Stimulated activated naive CD8-positive, alpha-beta T cell treated with anti-CD3 and anti-CD28 coated beads, Interleukin-15, amount 100 ng/mL, for 72 hours (primary cell): ENCODE measurements around the gene PROZ.

Experiments
- ATAC-seq: fragments of 150-1000 bp; cut with Tn5 transposase; 2 replicates; pipeline ENCODE4 v1.10.0; 2021; ENCODE audit warnings: mild to moderate bottlenecking, moderate library complexity
- DNase-seq, 2 donors: peaks; one replicate each; pipeline ENCODE4 v3.0.0; 2021 to 2022
- H3K27ac Mint-ChIP-seq, 2 donors: one replicate each; pipeline ENCODE4 v1.8.0; 2022; ENCODE audit warnings: mild to moderate bottlenecking in 2 of 2, mixed read lengths in 2 of 2, moderate library complexity in 2 of 2
- H3K27me3 Mint-ChIP-seq: one replicate; pipeline ENCODE4 v1.8.0; 2022; ENCODE audit warnings: mixed read lengths
- H3K4me1 Mint-ChIP-seq: one replicate; pipeline ENCODE4 v1.8.0; 2022; ENCODE audit warnings: mild to moderate bottlenecking, mixed read lengths
- H3K4me3 Mint-ChIP-seq, 2 donors: one replicate each; pipeline ENCODE4 v1.8.0; 2022; ENCODE audit warnings: mild to moderate bottlenecking in 2 of 2, mixed read lengths in 2 of 2, moderate library complexity in 1 of 2
- H3K9me3 Mint-ChIP-seq, 2 donors: one replicate each; pipeline ENCODE4 v1.8.0; 2022; ENCODE audit warnings: mixed read lengths in 2 of 2

Gene PROZ

DNA sequence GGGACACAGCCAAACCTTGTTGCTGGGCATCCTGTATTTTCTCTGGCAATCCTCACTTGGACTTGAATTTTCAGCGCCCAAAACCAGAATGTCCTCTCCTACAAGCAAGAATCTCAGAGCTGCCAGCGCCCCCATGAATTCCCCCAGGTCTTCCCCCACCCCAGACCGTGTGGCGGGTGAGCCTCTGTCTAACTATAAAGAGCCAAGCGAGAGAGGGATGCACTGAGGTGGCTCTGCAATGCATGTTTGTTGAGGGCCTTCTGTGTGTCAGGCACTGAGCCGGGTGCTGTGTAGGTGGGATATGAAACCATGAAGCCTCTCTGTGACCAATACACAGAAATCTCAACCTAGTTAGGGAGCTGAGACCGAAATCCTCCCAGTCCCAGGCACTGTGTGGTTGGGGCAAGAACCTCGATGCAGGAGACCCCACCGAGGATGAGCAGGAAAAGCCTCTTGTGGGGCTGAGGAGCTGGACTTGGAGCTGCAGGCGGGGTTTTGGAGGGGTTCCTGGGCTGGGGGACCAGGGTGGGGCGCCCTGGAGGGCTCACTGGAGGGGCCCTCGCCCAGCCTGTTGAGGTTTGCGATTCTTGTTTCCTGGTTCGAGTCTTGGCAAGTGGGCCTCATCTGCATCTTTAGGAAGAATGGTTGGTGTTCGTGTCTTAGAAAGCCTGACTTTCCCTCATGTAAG, 12.4 kb upstream of the PROZ start:
- DNase-seq (no peak), ATAC-seq (no peak)
- no peaks in the 10 kb centered on the region for H3K9me3 Mint-ChIP-seq
- H3K27ac Mint-ChIP-seq, result no peak overlapping the region
- peaks cover 15% of the 10 kb centered on the region for H3K27me3 Mint-ChIP-seq
- H3K4me3 Mint-ChIP-seq, result no peak overlapping the region
- H3K4me1 Mint-ChIP-seq, result peaks cover 11% of the 10 kb centered on the region

DNA sequence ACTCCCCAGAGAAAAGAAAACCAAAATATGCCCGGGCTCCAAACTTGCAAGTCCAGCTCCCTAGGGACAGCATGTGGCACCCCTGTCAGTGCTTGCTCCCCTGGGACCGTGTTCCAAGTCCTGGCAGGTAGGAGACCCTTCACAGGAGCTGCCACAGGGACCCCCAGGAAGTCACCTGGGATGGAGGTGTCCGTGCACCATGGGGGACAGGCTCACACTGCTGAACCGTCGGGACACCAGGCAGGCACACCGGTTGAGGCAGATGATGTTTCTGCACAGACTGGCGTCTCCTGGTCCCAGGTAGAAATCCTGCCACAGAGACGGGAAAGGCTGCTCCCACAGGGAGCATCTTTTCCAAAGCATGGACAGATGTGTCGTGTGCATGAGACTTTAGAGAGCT, 11.7 kb upstream of the PROZ start:
- no peaks in the 10 kb centered on the region for H3K9me3 Mint-ChIP-seq
- no peak overlapping the region for H3K4me3 Mint-ChIP-seq
- ATAC-seq (no peak), DNase-seq (no peak)
- H3K4me1 Mint-ChIP-seq, result peaks cover 18% of the 10 kb centered on the region
- peaks cover 22% of the 10 kb centered on the region for H3K27me3 Mint-ChIP-seq
- no peak overlapping the region for H3K27ac Mint-ChIP-seq

DNA sequence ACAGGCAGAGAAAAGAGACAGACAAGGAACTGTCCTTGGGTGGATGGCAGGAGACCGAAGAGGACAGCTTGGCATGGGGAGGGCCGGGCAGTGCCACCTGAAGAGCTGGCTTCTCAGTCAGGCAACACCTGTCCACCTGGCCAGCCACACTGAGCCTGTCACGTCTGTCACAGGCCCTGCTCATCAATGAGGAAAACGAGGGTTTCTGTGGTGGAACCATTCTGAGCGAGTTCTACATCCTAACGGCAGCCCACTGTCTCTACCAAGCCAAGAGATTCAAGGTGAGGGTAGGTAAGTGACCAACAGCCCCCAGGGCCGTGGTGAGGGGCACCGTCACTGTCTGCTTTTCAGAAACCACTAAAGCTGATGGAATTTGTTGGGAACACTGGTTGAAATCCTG, 11.2 kb upstream of the PROZ start:
- Mint-ChIP-seq H3K27me3 (peaks cover 26% of the 10 kb centered on the region), H3K4me1 (peaks cover 22% of the 10 kb centered on the region), H3K9me3 (no peaks in the 10 kb centered on the region), H3K4me3 (no peak overlapping the region), H3K27ac (no peak overlapping the region)
- ATAC-seq, result no peak
- no peak for DNase-seq

DNA sequence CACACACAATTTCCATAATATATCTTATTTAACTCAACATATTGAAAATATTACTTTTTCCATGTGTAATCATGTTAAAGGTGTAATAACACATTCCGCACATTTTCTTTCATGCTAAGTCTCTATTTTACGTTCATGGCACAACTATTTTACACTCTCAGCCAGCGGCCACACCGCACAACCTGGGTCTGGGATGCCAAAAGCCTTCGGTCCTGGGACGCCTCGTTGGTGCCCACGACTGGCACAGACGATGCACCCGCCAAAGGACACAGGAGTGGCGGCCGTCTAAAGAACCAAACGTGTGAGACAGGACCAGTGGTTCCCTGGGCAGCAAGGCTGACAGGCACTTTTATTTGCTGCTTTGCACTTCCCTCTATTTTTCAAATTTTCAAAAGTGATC, 10.0 kb upstream of the PROZ start:
- DNase-seq (no peak), ATAC-seq (no peak)
- Mint-ChIP-seq H3K27ac (no peak overlapping the region), H3K27me3 (peaks cover 37% of the 10 kb centered on the region), H3K9me3 (no peaks in the 10 kb centered on the region), H3K4me1 (peaks cover 34% of the 10 kb centered on the region), H3K4me3 (no peak overlapping the region)

DNA sequence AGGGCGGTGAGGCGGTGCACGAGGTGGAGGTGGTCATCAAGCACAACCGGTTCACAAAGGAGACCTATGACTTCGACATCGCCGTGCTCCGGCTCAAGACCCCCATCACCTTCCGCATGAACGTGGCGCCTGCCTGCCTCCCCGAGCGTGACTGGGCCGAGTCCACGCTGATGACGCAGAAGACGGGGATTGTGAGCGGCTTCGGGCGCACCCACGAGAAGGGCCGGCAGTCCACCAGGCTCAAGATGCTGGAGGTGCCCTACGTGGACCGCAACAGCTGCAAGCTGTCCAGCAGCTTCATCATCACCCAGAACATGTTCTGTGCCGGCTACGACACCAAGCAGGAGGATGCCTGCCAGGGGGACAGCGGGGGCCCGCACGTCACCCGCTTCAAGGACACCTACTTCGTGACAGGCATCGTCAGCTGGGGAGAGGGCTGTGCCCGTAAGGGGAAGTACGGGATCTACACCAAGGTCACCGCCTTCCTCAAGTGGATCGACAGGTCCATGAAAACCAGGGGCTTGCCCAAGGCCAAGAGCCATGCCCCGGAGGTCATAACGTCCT, 9.4 kb upstream of the PROZ start:
- Mint-ChIP-seq H3K27ac (no peak overlapping the region), H3K4me3 (no peak overlapping the region), H3K4me1 (peaks cover 38% of the 10 kb centered on the region), H3K27me3 (peaks cover 37% of the 10 kb centered on the region), H3K9me3 (no peaks in the 10 kb centered on the region)
- ATAC-seq (no peak), DNase-seq (no peak)

DNA sequence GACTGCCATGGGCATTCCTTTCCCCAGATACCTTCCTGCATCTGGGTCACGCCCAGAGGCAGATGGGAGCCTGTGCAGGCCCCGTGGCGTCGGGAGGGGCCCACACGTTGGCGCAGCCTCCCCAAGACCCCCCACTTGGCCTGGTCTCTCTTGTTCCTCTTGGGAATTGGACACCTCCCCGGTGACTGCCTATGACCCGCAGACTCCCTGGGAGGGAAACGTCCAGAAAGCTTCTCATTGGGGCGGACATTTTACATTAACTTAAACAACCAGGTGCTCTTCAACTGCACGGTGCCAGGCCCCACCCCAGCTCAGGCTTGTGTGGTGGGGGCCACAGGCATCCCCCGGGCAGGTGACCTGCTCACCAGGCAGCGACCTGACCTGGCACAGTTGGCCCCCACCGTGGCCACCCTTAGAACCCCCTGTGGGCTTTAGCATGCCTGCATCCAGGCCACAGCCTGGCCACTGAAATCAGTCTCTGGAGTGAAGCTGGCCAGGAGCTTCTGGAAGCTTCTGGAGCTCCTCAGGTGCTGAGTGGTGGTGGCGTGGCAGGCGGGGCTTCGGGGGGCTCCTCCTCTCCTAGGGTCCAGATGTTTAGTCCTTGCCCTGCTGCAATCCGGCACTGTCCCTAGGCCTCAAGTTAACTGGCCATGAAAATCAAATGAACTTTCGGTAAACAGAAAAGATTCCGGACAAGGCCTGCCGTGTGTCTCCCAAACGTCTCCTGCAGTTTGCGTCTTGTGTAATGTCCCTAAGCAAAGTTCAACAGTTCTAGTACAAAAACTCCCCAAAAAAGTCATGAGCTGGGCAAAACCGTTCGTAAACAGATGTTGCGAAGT, 8.5 kb upstream of the PROZ start:
- H3K27ac Mint-ChIP-seq, result no peak overlapping the region
- peaks cover 2 to 4% of the 10 kb centered on the region in 2 donors for H3K9me3 Mint-ChIP-seq
- DNase-seq (no peak), ATAC-seq (no peak)
- peaks cover 38% of the 10 kb centered on the region for H3K4me1 Mint-ChIP-seq
- H3K4me3 Mint-ChIP-seq, result no peak overlapping the region
- H3K27me3 Mint-ChIP-seq, result peaks cover 37% of the 10 kb centered on the region

DNA sequence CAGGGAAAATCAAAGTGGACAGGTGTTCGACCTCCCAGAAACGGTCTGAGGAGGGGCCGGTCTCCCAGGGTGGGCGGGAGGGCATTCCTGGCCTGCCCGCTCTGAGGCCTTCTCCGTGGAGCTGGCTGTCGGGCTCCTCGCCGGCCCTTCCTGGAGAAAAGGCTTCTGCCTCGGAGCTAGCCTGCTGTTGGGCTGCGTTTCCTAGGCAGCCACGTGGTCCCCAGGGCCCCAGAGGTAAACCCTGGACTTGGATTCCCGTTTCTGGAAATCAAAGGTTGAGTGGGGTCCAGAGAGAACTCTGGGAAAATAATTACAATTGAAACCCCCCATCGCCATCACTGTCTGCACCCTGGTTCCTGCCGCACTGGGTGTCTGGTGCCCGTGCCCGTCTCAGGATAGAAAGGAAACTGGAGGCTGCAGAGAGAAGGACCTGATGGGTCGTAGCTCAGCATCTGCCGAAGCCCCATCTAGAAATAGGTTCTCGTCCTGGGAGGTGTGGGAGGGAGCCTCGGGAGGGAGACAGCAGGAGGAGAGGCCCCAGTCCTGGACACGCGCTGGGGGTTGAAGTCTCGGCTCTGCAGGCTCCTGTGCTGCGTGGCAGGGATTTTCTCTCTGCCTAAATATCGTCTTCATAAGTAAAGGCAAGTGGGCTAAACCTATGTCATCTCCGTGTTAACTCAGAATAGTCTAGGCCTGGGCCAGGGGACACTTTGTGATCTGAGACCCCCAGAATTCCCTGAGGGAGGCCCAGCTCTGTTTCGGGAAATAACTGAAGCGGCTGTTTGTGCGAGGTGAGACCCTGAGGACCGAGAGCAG, 7.7 kb upstream of the PROZ start:
- ATAC-seq (no peak), DNase-seq (no peak)
- H3K9me3 Mint-ChIP-seq, result peaks cover 10 to 12% of the 10 kb centered on the region in 2 donors
- H3K4me1 Mint-ChIP-seq, result peaks cover 32% of the 10 kb centered on the region
- H3K27ac Mint-ChIP-seq, result peak overlapping the region in 1 of 2 donors; percentile 57
- H3K4me3 Mint-ChIP-seq, result peak overlapping the region in 1 of 2 donors; percentile 36
- H3K27me3 Mint-ChIP-seq, result peaks cover 37% of the 10 kb centered on the region

DNA sequence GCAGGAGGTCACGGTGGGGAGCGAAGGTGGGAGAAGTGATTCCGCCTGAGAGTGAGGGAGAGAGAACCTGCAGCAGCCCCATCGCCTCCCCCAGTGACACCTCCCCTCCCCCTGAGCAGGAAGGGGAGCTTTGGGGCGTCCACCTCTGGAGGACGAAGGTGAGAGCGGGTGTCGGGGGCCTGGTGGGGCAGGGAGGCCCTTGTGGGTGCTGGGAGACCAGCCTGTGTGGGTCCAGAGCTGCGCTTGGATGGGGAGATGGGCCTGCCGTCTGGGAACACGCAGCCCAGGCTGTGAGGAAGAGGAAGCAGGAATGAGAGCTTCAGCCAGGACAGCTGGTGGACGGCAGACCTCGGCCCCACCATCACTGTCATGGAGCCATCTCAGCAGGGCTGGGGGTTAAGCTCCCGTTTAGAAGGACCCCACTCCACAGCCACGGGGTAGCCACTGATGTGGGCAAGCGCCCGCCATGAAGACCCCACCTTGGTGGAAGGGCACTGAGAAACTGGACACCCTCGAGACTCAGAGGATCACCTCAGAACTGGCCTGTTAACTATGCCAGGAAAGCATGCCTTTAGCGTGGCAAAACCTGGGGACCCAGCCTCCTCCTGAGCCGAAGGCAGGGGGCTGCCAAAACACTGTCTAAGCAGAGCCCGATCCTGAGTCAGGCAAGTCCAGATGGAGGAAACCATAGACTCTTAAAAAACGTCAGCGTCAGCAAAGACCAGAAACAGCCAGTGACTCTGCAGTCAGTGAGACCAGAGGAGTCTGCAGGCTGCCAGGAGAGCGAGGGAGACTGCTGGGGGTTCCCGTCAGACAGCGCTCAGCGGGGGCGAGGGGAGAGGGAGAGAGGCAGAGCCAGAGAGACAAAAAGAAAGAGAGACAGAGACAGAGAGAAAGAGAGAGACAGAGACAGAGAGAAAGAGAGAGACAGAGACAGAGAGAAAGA, 6.4 kb upstream of the PROZ start:
- Mint-ChIP-seq H3K9me3 (peaks cover 17 to 21% of the 10 kb centered on the region in 2 donors), H3K27me3 (peaks cover 30% of the 10 kb centered on the region), H3K4me3 (peak overlapping the region; percentile 74 to 80), H3K4me1 (peaks cover 28% of the 10 kb centered on the region), H3K27ac (peak overlapping the region in 1 of 2 donors; percentile 44)
- ATAC-seq (peak; percentile 53), DNase-seq (no peak)

DNA sequence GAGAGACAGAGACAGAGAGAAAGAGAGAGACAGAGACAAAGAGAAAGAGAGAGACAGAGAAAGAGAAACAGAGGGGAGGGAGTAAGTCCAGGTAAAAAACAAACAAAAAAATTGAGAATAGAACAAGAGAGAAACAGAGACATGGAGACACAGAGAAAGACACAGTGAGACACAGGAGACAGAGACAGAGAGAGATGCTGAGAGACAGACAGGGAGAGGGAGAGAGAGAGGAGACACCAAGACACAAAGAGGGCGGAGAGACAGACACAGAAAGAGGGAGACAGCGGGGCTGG, 5.8 kb upstream of the PROZ start:
- Mint-ChIP-seq H3K4me1 (peaks cover 28% of the 10 kb centered on the region), H3K27me3 (peaks cover 25% of the 10 kb centered on the region), H3K9me3 (peaks cover 21 to 23% of the 10 kb centered on the region in 2 donors), H3K4me3 (peak overlapping the region; percentile 74 to 80), H3K27ac (peak overlapping the region in 1 of 2 donors; percentile 0)
- DNase-seq (no peak), ATAC-seq (no peak)

DNA sequence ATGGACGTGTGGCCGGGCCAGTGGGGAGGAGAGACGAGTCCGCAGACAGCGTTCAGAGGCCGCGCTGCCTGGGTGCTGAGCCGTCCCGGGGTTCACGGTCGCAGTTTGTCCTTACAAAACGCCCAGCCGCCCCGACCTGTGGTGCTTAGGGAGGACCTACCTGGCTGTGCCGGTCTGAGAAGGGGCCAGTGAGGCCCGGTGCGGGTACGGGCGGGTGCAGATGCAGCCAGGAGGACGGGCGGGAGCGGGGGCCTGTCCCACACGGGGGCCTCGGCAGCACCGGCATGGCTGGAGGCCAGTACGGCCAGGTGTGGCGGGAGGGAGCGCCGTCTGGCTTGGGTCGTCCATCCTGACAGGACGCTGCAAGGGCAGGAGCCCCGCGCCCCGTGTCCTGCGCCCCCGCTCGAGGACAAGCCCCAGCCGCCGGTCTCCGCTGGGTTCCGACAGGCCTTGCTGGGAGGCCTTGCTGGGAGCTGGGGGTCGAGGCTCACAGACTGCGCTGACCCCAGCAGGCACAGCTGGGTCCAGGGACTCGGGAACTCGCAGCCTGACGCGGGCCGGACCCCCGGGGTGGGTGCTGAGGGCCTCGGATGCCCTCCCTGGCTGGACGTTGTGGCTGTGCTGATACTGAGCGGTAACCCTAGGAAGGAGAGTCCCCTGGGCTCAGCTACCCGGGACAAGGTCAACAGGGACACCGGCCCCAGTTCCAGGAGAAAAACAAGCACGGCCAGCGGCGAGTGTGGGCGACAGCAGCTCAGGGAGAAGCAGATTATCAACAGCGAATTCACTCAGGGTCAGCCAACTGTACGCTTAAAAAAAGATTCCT, 5.3 kb upstream of the PROZ start:
- H3K9me3 Mint-ChIP-seq, result peaks cover 21 to 24% of the 10 kb centered on the region in 2 donors
- peaks cover 25% of the 10 kb centered on the region for H3K27me3 Mint-ChIP-seq
- peak overlapping the region; percentile 43 to 60 for H3K27ac Mint-ChIP-seq
- H3K4me3 Mint-ChIP-seq, result peak overlapping the region; percentile 74 to 80
- H3K4me1 Mint-ChIP-seq, result peaks cover 28% of the 10 kb centered on the region
- ATAC-seq, result peak; percentile 50
- no peak for DNase-seq

DNA sequence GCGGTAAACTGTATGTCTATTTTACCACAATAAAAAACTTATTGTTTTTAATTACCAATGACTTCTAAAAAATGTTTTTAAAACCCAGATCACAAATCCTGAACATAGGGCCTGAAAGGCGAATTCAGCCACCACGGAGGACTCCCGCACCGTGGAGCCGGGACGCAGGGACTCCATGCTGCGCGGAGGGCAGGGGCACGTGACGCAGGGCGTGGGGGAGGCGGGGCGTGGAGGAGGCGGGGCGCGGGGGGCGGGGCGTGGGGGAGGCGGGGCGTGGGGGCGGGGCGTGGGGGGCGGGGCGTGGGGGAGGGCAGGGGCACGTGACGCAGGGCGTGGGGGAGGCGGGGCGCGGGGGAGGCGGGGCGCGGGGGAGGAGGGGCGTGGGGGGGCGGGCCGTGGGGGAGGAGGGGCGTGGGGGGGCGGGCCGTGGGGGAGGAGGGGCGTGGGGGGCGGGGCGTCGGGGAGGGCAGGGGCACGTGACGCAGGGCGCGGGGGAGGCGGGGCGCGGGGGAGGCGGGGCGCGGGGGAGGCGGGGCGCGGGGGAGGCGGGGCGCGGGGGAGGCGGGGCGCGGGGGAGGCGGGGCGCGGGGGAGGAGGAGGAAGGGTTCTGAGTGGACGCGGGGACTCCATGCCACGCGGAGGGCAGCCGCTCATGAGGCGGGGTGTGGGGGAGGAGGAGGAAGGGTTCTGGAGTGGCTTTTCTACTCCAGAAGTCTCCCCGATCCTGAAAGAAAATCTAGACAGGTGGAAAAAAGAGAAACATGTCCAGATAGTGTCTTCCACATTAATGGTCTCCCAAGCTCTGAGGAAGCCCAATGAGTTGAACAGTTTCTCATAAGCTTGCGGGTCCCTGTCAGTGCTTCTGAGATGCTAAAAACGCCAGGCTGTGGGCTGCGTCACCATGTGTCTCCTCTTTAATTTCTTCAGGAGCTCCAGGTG, 4.4 kb upstream of the PROZ start:
- peaks cover 25% of the 10 kb centered on the region for H3K27me3 Mint-ChIP-seq
- peak overlapping the region; percentile 74 to 77 for H3K4me3 Mint-ChIP-seq
- ATAC-seq, result peak; percentile 53
- peak overlapping the region in 1 of 2 donors; percentile 56 for H3K27ac Mint-ChIP-seq
- DNase-seq, result peak in 1 of 2 donors; percentile 37
- H3K4me1 Mint-ChIP-seq, result peaks cover 28% of the 10 kb centered on the region
- H3K9me3 Mint-ChIP-seq, result peaks cover 21 to 24% of the 10 kb centered on the region in 2 donors

DNA sequence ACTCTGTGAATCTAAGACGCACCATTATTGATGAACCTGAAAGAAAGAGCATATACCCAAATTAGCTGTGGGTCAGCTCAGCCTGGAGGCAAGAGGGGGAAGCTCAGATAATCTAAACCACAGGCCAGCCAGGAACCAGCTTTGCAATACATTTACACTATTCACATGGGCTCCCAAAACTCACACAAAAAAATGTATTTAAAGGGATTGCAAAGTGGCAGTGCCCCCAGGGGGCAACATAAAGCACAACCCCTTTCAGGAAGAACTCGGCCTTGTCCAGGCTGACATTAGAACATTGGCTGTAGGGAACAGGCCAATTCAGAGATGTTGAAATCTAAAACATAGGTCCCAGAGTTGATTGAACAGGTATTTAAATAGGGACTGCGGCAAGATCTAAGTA, 3.2 kb upstream of the PROZ start:
- Mint-ChIP-seq H3K4me3 (peak overlapping the region; percentile 51 to 66), H3K4me1 (peaks cover 32% of the 10 kb centered on the region), H3K27me3 (peaks cover 25% of the 10 kb centered on the region), H3K9me3 (peaks cover 21 to 24% of the 10 kb centered on the region in 2 donors), H3K27ac (no peak overlapping the region)
- ATAC-seq (no peak), DNase-seq (no peak)
